ENCODE data around the gene METAP1.
A peak's percentile ranks its signal among the peaks of the same experiment; 100 is the strongest.
"Not testable (repeated sequence)": the region's sequence is repeated elsewhere in the genome, so short reads cannot be mapped to it uniquely, and the experiment has no call there.

The METAP1 gene

GRCh38 chr4:99074816-99075215, 79.3 kb downstream of the METAP1 start:
- Histone ChIP-seq H3K27me3 (ENCODE audit: control insufficient read depth in 2 of 2, insufficient read depth in 2 of 2, low read length in 2 of 2) (no peaks in the 10 kb centered on the region), H3K9me3 (ENCODE audit: control insufficient read depth in 2 of 2, low read length in 2 of 2) (no peaks in the 10 kb centered on the region), H3K27ac (ENCODE audit: low read depth in 2 of 2, low read length in 2 of 2) (no peak overlapping the region), H3K36me3 (ENCODE audit: control insufficient read depth in 2 of 2, insufficient read depth in 2 of 2, low read length in 2 of 2) (peaks cover 53 to 54% of the 10 kb centered on the region in 2 donors), H3K4me1 (ENCODE audit: control insufficient read depth in 2 of 2, insufficient read depth in 2 of 2, low read length in 2 of 2) (peaks cover 0 to 14% of the 10 kb centered on the region in 2 donors), H3K4me3 (ENCODE audit: low read length in 2 of 2) (no peak overlapping the region), H3K9ac (ENCODE audit: low read depth in 1 of 2, low read length in 2 of 2) (no peak overlapping the region)

- Histone ChIP-seq H3K27me3 (ENCODE audit: control insufficient read depth in 2 of 2, insufficient read depth in 2 of 2, low read length in 2 of 2) (no peaks in the 10 kb centered on the region), H3K36me3 (ENCODE audit: control insufficient read depth in 2 of 2, insufficient read depth in 2 of 2, low read length in 2 of 2) (peaks cover 53 to 55% of the 10 kb centered on the region in 2 donors), H3K27ac (ENCODE audit: low read depth in 2 of 2, low read length in 2 of 2) (peak overlapping the region in 1 of 2 donors; percentile 10), H3K9me3 (ENCODE audit: control insufficient read depth in 2 of 2, low read length in 2 of 2) (no peaks in the 10 kb centered on the region), H3K4me1 (ENCODE audit: control insufficient read depth in 2 of 2, insufficient read depth in 2 of 2, low read length in 2 of 2) (peaks cover 0 to 14% of the 10 kb centered on the region in 2 donors), H3K4me3 (ENCODE audit: low read length in 2 of 2) (no peak overlapping the region), H3K9ac (ENCODE audit: low read depth in 1 of 2, low read length in 2 of 2) (no peak overlapping the region)
Observed at GRCh38 chr4:99076292-99076976, 80.9 kb downstream of the METAP1 start.

GRCh38 chr4:99077177-99077576, 81.7 kb downstream of the METAP1 start:
- H3K4me1 ChIP-seq (ENCODE audit: control insufficient read depth in 2 of 2, insufficient read depth in 2 of 2, low read length in 2 of 2): peaks cover 0 to 17% of the 10 kb centered on the region in 2 donors
- no peak overlapping the region for H3K27ac ChIP-seq (ENCODE audit: low read depth in 2 of 2, low read length in 2 of 2)
- no peaks in the 10 kb centered on the region for H3K27me3 ChIP-seq (ENCODE audit: control insufficient read depth in 2 of 2, insufficient read depth in 2 of 2, low read length in 2 of 2)
- no peaks in the 10 kb centered on the region for H3K9me3 ChIP-seq (ENCODE audit: control insufficient read depth in 2 of 2, low read length in 2 of 2)
- no peak overlapping the region for H3K9ac ChIP-seq (ENCODE audit: low read depth in 1 of 2, low read length in 2 of 2)
- no peak overlapping the region for H3K4me3 ChIP-seq (ENCODE audit: low read length in 2 of 2)
- H3K36me3 ChIP-seq (ENCODE audit: control insufficient read depth in 2 of 2, insufficient read depth in 2 of 2, low read length in 2 of 2): peaks cover 53 to 54% of the 10 kb centered on the region in 2 donors

GRCh38 chr4:99078336-99078735, 82.8 kb downstream of the METAP1 start:
- Histone ChIP-seq H3K9me3 (ENCODE audit: control insufficient read depth in 2 of 2, low read length in 2 of 2) (no peaks in the 10 kb centered on the region), H3K36me3 (ENCODE audit: control insufficient read depth in 2 of 2, insufficient read depth in 2 of 2, low read length in 2 of 2) (peaks cover 52 to 55% of the 10 kb centered on the region in 2 donors), H3K27ac (ENCODE audit: low read depth in 2 of 2, low read length in 2 of 2) (no peak overlapping the region), H3K4me3 (ENCODE audit: low read length in 2 of 2) (no peak overlapping the region), H3K9ac (ENCODE audit: low read depth in 1 of 2, low read length in 2 of 2) (no peak overlapping the region), H3K4me1 (ENCODE audit: control insufficient read depth in 2 of 2, insufficient read depth in 2 of 2, low read length in 2 of 2) (peaks cover 0 to 17% of the 10 kb centered on the region in 2 donors), H3K27me3 (ENCODE audit: control insufficient read depth in 2 of 2, insufficient read depth in 2 of 2, low read length in 2 of 2) (no peaks in the 10 kb centered on the region)

GRCh38 chr4:99078931-99079624, 83.6 kb downstream of the METAP1 start:
- Histone ChIP-seq H3K9me3 (ENCODE audit: control insufficient read depth in 2 of 2, low read length in 2 of 2) (no peaks in the 10 kb centered on the region), H3K36me3 (ENCODE audit: control insufficient read depth in 2 of 2, insufficient read depth in 2 of 2, low read length in 2 of 2) (peaks cover 51 to 54% of the 10 kb centered on the region in 2 donors), H3K27me3 (ENCODE audit: control insufficient read depth in 2 of 2, insufficient read depth in 2 of 2, low read length in 2 of 2) (no peaks in the 10 kb centered on the region), H3K9ac (ENCODE audit: low read depth in 1 of 2, low read length in 2 of 2) (no peak overlapping the region), H3K4me3 (ENCODE audit: low read length in 2 of 2) (no peak overlapping the region), H3K27ac (ENCODE audit: low read depth in 2 of 2, low read length in 2 of 2) (no peak overlapping the region), H3K4me1 (ENCODE audit: control insufficient read depth in 2 of 2, insufficient read depth in 2 of 2, low read length in 2 of 2) (peaks cover 0 to 17% of the 10 kb centered on the region in 2 donors)

- Histone ChIP-seq H3K9ac (ENCODE audit: low read depth in 1 of 2, low read length in 2 of 2) (no peak overlapping the region), H3K4me3 (ENCODE audit: low read length in 2 of 2) (no peak overlapping the region), H3K9me3 (ENCODE audit: control insufficient read depth in 2 of 2, low read length in 2 of 2) (no peaks in the 10 kb centered on the region), H3K4me1 (ENCODE audit: control insufficient read depth in 2 of 2, insufficient read depth in 2 of 2, low read length in 2 of 2) (peaks cover 0 to 17% of the 10 kb centered on the region in 2 donors), H3K27ac (ENCODE audit: low read depth in 2 of 2, low read length in 2 of 2) (no peak overlapping the region), H3K36me3 (ENCODE audit: control insufficient read depth in 2 of 2, insufficient read depth in 2 of 2, low read length in 2 of 2) (peaks cover 51 to 55% of the 10 kb centered on the region in 2 donors), H3K27me3 (ENCODE audit: control insufficient read depth in 2 of 2, insufficient read depth in 2 of 2, low read length in 2 of 2) (no peaks in the 10 kb centered on the region)
Observed at GRCh38 chr4:99079625-99080295, 84.2 kb downstream of the METAP1 start.

- H3K9me3 ChIP-seq (ENCODE audit: control insufficient read depth in 2 of 2, low read length in 2 of 2); H3K9ac ChIP-seq (ENCODE audit: low read depth in 1 of 2, low read length in 2 of 2); H3K4me3 ChIP-seq (ENCODE audit: low read length in 2 of 2); H3K27me3 ChIP-seq (ENCODE audit: control insufficient read depth in 2 of 2, insufficient read depth in 2 of 2, low read length in 2 of 2); H3K27ac ChIP-seq (ENCODE audit: low read depth in 2 of 2, low read length in 2 of 2): not testable (repeated sequence)
- Histone ChIP-seq H3K36me3 (ENCODE audit: control insufficient read depth in 2 of 2, insufficient read depth in 2 of 2, low read length in 2 of 2) (peaks cover 49 to 52% of the 10 kb centered on the region in 2 donors), H3K4me1 (ENCODE audit: control insufficient read depth in 2 of 2, insufficient read depth in 2 of 2, low read length in 2 of 2) (peaks cover 0 to 21% of the 10 kb centered on the region in 2 donors)
Observed at GRCh38 chr4:99080869-99081268, 85.3 kb downstream of the METAP1 start.

GRCh38 chr4:99082192-99082591, 86.7 kb downstream of the METAP1 start:
- Histone ChIP-seq H3K27ac (ENCODE audit: low read depth in 2 of 2, low read length in 2 of 2) (no peak overlapping the region), H3K36me3 (ENCODE audit: control insufficient read depth in 2 of 2, insufficient read depth in 2 of 2, low read length in 2 of 2) (peaks cover 45 to 47% of the 10 kb centered on the region in 2 donors)

GRCh38 chr4:99084595-99084994, 89.1 kb downstream of the METAP1 start:
- Histone ChIP-seq H3K4me3 (ENCODE audit: low read length in 2 of 2) (no peak overlapping the region), H3K36me3 (ENCODE audit: control insufficient read depth in 2 of 2, insufficient read depth in 2 of 2, low read length in 2 of 2) (peaks cover 39% of the 10 kb centered on the region in 2 donors), H3K4me1 (ENCODE audit: control insufficient read depth in 2 of 2, insufficient read depth in 2 of 2, low read length in 2 of 2) (peaks cover 5 to 10% of the 10 kb centered on the region in 2 donors), H3K9me3 (ENCODE audit: control insufficient read depth in 2 of 2, low read length in 2 of 2) (no peaks in the 10 kb centered on the region), H3K9ac (ENCODE audit: low read depth in 1 of 2, low read length in 2 of 2) (no peak overlapping the region), H3K27me3 (ENCODE audit: control insufficient read depth in 2 of 2, insufficient read depth in 2 of 2, low read length in 2 of 2) (no peaks in the 10 kb centered on the region), H3K27ac (ENCODE audit: low read depth in 2 of 2, low read length in 2 of 2) (no peak overlapping the region)

More at GRCh38 chr4:99082192-99082591, 86.7 kb downstream of the METAP1 start:
- H3K9ac ChIP-seq (ENCODE audit: low read depth in 1 of 2, low read length in 2 of 2): no peak overlapping the region
- H3K9me3 ChIP-seq (ENCODE audit: control insufficient read depth in 2 of 2, low read length in 2 of 2): no peaks in the 10 kb centered on the region
- no peak overlapping the region for H3K4me3 ChIP-seq (ENCODE audit: low read length in 2 of 2)
- no peaks in the 10 kb centered on the region for H3K27me3 ChIP-seq (ENCODE audit: control insufficient read depth in 2 of 2, insufficient read depth in 2 of 2, low read length in 2 of 2)
- H3K4me1 ChIP-seq (ENCODE audit: control insufficient read depth in 2 of 2, insufficient read depth in 2 of 2, low read length in 2 of 2): peaks cover 0 to 17% of the 10 kb centered on the region in 2 donors

GRCh38 chr4:99088023-99088449, 92.5 kb downstream of the METAP1 start:
- Histone ChIP-seq H3K9ac (ENCODE audit: low read depth in 1 of 2, low read length in 2 of 2) (peak overlapping the region; percentile 84 to 92), H3K4me3 (ENCODE audit: low read length in 2 of 2) (peak overlapping the region; percentile 82 to 91), H3K36me3 (ENCODE audit: control insufficient read depth in 2 of 2, insufficient read depth in 2 of 2, low read length in 2 of 2) (peaks cover 18 to 21% of the 10 kb centered on the region in 2 donors), H3K27ac (ENCODE audit: low read depth in 2 of 2, low read length in 2 of 2) (peak overlapping the region; percentile 96 to 97), H3K27me3 (ENCODE audit: control insufficient read depth in 2 of 2, insufficient read depth in 2 of 2, low read length in 2 of 2) (no peaks in the 10 kb centered on the region), H3K4me1 (ENCODE audit: control insufficient read depth in 2 of 2, insufficient read depth in 2 of 2, low read length in 2 of 2) (peaks cover 10 to 13% of the 10 kb centered on the region in 2 donors), H3K9me3 (ENCODE audit: control insufficient read depth in 2 of 2, low read length in 2 of 2) (no peaks in the 10 kb centered on the region)
